Keratinocyte (primary cell): Measurements from ENCODE around the gene ZFPM1.

Source experiments
- EZH2 ChIP-seq: IDR thresholded peaks from one replicate; pipeline ENCODE4 v1.6.1; 2012; ENCODE audit warnings: inconsistent platforms, mild to moderate bottlenecking, low read length, moderate library complexity
- TF ChIP-seq, protein P1 (sequence below), 3 experiments: IDR thresholded peaks in 1 of 3; conservative IDR thresholded peaks in 1 of 3; optimal IDR thresholded peaks in 1 of 3; 2 replicates in 2 of 3; 3 replicates in 1 of 3; pipeline versions ENCODE3 to v1.5.1; 2011; ENCODE audit warnings: low read length in 3 of 3, mild to moderate bottlenecking in 3 of 3, moderate library complexity in 2 of 3, control low read depth in 1 of 3, inconsistent platforms in 1 of 3; ENCODE audit not compliant: insufficient read depth in 2 of 3; ENCODE audit errors: extremely low read depth in 1 of 3

DNA sequence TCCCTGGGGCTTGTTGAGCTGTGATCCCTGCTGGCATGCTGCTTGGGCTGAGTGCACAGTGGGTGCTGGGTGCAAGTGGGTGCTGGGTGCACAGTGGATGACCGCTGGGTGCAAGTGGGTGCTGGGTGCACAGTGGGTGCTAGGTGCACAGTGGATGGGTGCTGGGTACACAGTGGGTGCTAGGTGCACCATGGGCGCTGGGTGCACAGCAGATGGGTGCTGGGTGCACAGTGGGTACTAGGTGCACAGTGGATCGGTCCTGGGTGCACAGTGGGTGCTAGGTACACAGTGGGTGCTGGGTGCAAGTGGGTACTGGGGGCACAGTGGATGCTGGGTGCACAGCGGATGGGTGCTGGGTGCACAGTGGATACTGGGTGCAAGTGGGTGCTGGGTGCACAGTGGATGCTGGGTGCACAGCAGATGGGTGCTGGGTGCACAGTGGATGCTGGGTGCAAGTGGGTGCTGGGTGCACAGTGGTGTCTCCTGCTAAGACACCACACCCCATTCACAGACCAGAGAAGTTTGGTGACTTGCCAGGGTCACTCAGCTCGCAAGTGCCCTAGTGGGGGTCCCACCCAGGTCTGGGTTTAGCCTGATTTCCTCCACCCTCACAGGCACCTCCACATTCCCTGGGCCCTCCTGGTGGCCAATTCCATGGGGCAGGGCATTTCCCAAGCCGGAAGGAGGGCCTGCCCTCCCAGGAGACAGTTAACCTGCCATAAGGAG lies 33.5 kb downstream of the ZFPM1 start:
- TF ChIP-seq, protein P1, sequence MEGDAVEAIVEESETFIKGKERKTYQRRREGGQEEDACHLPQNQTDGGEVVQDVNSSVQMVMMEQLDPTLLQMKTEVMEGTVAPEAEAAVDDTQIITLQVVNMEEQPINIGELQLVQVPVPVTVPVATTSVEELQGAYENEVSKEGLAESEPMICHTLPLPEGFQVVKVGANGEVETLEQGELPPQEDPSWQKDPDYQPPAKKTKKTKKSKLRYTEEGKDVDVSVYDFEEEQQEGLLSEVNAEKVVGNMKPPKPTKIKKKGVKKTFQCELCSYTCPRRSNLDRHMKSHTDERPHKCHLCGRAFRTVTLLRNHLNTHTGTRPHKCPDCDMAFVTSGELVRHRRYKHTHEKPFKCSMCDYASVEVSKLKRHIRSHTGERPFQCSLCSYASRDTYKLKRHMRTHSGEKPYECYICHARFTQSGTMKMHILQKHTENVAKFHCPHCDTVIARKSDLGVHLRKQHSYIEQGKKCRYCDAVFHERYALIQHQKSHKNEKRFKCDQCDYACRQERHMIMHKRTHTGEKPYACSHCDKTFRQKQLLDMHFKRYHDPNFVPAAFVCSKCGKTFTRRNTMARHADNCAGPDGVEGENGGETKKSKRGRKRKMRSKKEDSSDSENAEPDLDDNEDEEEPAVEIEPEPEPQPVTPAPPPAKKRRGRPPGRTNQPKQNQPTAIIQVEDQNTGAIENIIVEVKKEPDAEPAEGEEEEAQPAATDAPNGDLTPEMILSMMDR (optimal IDR thresholded peaks at IDR 0.05 in 1 of 3, IDR thresholded peaks at IDR 0.05 in 1 of 3, conservative IDR thresholded peaks at IDR 0.05 in 1 of 3; ENCODE audit: extremely low read depth in 1 of 3, insufficient read depth in 2 of 3, low read length in 3 of 3): no peak
- no peak for TF ChIP-seq EZH2
